Left renal pelvis (tissue), 4 donors: Measurements from ENCODE around the gene RAB40B. TPM values are rescaled to one million over a fixed set of nuclear protein-coding genes. Genes with fewer than 3 reads are reported as not detected.
"Not testable (repeated sequence)": the region's sequence is repeated elsewhere in the genome, so short reads cannot be mapped to it uniquely, and the experiment has no call there.

Source experiments
- DNase-seq, 4 donors: peaks; one replicate each; pipeline ENCODE4 v3.0.0-alpha.2; 2013; ENCODE audit warnings: low read depth in 4 of 4, low spot score in 3 of 4
- polyA plus RNA-seq, 4 donors: library from polyadenylated mRNA; unstranded; fragments of 120-200 nt; gene quantifications; one replicate each; pipeline ENCODE4 v1.2.1, GENCODE V29; 2013; ENCODE audit not compliant: insufficient read length in 4 of 4

RAB40B gene
- polyA plus RNA-seq: 10 to 100 TPM; 16.9 to 24.1 (median 18.1) TPM

- peak; percentile 94 to 97 (median 96) for DNase-seq
These were observed at the start of gene RAB40B for GRCh38 chr17:82698065-82698973. Gene RAB40B (minus strand): TSS chr17:82698698. CDS start chr17:82698596, 102 bp downstream.

GRCh38 chr17:82745524-82745923 is 47.0 kb upstream of the RAB40B start:
- DNase-seq: no peak

DNA sequence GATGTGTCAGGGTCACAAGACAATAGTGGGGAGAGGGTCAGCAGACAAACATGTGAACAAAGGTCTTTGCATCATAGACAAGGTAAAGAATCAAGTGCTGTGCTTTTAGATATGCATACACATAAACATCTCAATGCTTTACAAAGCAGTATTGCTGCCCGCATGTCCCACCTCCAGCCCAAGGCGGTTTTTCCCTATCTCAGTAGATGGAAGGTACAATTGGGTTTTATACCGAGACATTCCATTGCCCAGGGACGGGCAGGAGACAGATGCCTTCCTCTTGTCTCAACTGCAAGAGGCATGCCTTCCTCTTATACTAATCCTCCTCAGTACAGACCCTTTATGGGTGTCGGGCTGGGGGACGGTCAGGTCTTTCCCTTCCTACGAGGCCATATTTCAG is 46.2 kb upstream of the RAB40B start:
- not testable (repeated sequence) for DNase-seq

DNA sequence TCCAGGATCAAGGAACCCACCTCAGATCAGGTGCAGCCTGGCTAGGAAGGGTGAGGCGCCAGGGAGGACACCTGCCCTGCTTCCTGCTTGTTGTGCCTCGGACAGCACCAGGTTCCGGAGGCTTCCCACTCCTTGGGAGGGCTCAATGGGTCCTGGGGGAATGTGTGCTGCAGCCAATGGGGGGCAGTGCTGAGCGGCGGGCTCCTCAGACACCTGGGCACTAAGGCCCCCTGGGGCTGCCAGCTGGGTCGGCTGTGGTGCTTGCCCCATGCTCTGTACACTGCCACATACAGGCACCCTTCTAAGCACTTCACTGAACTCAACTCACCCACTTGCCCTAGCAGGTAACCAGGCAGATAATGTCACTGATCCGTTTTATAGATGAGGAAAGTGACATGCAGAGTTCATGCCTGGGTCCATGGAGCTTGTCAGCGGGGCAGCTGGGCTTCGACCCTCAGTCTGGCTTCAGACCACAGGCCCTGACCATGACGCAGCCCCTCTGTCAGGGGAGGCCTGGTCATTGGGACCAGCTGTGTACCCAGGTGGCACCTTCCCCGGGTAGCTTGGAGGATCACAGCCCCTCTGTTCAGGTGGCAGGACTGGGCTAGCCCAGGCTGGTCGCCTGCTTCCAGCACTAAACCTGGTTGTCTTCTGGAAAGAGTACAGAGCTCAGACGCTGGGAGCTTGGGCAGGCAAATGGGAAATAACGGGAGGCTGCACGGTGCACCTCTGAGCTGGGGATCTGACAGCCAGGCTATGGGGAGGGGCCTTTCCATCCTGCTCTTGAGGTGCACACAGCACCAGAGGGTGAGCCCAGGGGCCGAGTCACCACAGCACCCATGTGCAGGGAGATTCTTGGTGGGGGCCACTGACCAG is 45.1 kb upstream of the RAB40B start:
- no peak for DNase-seq

GRCh38 chr17:82740906-82741759 is 42.6 kb upstream of the RAB40B start:
- DNase-seq: no peak

DNA sequence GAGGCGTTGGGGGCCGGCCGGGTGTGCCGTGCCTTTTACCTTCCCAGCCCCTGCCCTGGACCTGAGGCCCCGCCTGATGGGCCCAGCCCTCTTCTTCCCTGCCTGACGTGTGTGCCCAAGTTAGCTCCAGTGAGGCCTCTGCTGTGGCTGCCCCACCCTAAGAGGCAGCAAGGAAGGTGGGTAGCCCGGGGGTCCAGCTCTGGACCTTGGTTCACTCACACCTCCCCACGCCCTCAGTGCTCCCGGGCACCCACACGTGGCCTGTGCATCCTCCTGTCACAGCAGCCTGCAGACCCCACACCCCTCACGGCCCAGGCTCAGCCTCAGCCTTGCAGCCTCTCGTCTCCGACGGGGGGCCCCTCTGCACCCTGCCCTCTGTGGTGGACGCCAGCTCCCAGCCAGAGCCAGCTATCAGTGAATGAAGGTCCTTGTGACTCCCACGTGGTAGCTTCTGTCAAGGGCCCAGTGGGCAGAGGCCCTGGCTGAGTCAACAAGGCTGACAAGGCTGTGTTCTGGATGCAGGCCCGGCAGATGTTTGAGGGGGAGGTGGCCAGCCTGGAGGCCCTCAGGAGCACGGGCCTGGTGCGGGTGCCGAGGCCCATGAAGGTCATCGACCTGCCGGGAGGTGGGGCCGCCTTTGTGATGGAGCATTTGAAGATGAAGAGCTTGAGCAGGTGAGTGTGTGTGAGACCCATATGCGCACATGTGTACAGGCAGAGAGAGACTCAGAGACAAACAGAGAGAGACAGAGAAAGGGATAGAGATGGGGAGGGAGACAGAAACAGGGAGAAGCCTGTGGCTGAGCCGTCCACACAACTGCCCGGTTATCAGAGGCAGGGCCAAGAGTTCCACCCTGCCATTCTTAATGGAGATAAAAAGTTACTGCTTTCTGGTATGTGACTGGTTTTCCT is 39.7 kb upstream of the RAB40B start:
- DNase-seq: no peak

- no peak for DNase-seq
These were observed 38.1 kb upstream of the RAB40B start for GRCh38 chr17:82736511-82737185.

- no peak for DNase-seq
These were observed 36.7 kb upstream of the RAB40B start, which contains the start of gene FN3K for GRCh38 chr17:82734987-82735866. Gene FN3K (plus strand): TSS chr17:82735615. CDS start chr17:82735637, 22 bp downstream.

DNA sequence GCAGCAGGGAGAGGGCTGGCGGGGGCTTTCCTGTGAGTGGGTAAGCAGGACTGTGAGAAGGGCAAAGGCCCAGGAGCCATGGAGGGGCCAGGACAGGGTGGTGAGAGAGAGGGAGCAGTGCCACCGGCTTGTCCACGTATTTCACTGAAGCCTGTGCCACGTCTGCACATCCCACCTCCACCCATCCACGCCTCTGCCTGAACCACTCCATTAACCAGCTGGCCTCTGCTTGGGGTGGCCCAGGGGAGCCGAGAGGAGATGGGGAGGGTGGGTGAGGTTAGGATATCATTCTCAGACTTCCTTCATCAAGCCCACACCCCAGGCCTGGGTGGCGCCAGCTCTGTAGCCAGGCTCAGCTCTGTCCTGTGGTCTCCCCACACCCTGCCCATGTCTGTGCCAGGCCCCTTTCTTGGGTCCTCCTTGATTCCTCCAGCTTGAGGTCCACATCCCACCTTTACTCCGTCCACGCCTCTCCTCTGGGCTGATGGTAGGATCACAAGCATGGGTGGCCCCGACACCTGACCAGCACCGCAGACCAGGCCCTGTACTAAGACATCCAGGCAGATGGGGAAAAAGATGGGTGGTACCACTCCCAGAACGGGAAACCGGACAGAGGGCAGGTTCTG is 33.7 kb upstream of the RAB40B start:
- DNase-seq: no peak

- no peak for DNase-seq
These were observed 31.2 kb upstream of the RAB40B start for GRCh38 chr17:82729479-82730260.

GRCh38 chr17:82726427-82726826 is 27.9 kb upstream of the RAB40B start:
- DNase-seq: no peak

GRCh38 chr17:82723169-82723807 is 24.8 kb upstream of the RAB40B start:
- DNase-seq: no peak

- DNase-seq: no peak
These were observed 24.0 kb upstream of the RAB40B start for GRCh38 chr17:82722341-82723013.

GRCh38 chr17:82720204-82720603 is 21.7 kb upstream of the RAB40B start:
- DNase-seq: no peak

DNA sequence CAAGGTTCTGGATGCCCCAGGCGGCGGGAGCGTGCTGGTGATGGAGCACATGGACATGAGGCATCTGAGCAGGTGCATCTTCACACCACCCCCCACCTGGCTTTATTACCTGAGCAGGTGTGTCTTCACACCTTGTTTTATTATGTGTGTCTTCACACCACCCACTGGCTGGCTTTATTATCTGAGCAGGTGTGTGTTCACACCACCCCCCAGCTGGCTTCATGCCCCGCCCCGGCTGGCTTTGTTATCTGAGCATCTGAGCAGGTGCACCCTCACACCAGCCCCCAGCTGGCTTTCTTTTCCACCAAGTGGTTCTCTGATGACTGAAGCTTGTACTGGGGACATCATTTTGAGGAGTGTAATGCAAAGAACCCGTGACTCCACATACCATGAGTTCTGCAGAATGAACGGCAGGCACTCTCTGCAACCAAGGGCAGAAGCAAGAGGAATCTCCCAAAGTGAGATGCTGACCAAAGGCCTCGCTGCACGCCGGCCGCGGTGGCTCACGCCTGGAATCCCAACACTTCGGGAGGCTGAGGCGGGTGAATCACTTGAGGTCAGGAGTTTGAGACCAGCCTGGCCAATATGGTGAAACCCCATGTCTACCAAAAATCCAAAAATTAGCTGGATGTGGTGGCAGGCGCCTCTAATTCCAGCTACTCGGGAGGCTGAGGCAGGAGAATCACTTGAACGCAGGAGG is 20.6 kb upstream of the RAB40B start:
- no peak for DNase-seq
